Activated CD4-positive, alpha-beta T cell treated with anti-CD3 and anti-CD28 coated beads, Interleukin-2, amount 50 U/mL, for 1 hour (primary cell): ENCODE measurements around the gene NFIC.
"Not testable (repeated sequence)": the region's sequence is repeated elsewhere in the genome, so short reads cannot be mapped to it uniquely, and the experiment has no call there.

ENCODE experiments used
- DNase-seq: peaks from one replicate; pipeline ENCODE4 v3.0.0-alpha.2; 2020

The NFIC gene

DNA sequence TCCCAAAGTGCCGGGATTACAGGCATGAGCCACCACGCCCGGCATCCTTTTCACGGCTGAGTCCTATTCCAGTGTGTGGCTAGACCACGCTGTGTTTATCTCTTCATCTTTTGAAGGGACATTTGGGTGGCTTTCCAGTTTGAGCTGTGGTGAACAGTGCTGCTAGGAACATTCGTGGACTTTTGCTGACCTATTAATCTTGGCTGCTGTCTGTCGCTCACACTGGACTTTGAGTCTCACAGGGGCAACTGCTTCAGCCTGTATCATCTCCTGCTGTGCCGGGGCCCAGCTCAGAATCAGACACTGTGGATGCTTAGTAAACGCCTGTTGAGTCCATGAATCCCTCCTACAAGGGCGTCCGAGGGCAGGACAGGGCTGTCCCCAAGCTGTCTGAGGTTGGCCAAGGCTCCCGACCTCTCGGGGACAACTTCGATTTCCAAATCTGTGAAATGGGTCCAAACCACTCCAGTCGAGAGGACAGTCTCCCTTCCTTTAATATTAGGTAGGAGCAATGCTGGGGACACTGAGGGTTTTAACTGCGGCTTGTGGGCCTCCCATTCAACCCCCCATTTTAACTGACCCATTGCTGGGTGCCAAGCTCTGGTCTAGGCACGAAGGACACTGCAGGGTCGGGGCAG, 65.5 kb downstream of the NFIC start:
- DNase-seq: no peak

DNA sequence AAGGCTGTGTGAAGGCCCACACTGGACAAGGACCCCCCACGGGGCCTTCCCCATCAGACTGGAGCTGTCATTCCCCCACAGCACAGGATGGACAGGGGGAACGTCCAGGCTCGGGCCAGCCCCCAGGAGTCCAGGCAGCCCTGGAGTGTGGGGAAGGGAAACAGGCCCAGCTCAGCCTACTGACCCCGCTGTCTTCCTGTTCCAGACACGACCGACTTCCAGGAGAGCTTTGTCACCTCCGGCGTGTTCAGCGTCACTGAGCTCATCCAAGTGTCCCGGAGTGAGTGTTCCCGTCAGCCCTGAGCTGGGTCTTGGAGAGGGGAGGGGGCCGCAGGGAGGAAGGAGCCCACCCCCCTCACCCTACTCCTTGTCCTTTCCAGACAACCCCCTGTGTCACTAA, 66.9 kb downstream of the NFIC start:
- no peak for DNase-seq

DNA sequence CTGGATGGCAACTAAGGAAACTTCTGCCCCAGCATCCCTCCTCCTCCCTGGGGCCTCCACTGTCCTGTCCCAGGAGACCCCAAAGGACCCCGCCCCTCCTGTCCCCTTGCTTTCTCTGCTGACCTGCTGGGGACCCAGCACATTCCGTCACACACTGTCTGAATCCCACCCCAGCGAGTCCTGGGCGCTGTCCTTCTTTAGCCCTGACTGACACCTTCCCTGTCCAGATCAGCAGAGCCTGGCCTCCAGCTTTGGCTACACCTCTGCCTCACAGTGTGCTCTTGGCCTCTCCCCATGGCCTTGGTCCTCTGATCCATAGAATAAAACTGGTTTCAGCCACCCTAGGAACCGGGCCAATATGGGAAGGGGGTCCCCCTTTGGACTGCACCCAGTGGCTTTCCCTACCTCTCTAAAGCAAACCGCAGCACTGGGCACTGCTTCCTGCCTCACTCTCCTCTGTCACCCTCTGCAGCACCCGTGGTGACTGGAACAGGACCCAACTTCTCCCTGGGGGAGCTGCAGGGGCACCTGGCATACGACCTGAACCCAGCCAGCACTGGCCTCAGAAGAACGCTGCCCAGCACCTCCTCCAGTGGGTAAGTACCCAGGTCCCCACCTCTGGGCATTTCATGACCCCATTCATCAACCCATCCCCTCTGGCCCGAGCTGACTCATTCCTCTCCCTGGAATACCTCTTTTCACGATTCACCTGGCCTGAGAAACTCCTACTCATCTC, 67.6 kb downstream of the NFIC start:
- no peak for DNase-seq

DNA sequence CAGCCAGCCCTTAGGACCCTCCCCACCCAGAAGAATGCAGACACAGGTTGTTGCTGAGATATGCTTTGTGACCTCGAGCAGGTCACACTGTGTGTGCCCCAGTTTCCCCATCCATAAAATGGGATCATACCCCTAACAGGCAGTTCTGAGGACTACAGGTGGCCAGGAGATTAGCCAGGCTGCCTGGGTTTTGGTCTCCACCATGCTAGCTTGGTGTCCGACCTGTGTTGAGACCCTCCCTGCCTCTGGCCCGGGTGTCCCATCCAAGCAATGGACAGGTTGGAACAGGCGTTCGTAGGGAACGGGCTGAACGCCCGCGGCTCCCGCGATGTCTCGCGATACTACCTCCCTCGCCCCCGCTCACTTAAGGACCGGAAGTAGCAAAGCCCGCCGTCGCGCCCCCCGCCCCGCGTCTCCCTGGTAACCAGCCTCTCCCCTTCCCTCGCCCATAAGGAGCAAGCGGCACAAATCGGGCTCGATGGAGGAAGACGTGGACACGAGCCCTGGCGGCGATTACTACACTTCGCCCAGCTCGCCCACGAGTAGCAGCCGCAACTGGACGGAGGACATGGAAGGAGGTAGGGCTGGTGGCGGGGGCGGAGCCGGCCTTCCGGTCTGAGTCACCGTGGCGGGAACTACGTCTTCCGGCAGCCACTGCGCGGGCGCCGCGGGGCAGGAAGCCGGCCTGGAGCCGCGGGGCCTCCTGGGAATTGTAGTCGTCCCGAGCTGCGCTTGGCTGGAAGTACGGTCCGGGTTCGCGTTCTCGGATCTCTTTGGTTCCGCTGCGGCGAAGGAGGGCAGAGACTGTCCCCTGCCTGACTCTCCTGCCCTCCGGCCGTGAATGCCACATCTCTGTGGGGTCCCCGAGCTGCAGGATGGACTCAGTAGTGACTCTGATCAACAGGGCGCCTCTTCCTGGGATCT, 68.5 kb downstream of the NFIC start:
- DNase-seq: peak; percentile 95

DNA sequence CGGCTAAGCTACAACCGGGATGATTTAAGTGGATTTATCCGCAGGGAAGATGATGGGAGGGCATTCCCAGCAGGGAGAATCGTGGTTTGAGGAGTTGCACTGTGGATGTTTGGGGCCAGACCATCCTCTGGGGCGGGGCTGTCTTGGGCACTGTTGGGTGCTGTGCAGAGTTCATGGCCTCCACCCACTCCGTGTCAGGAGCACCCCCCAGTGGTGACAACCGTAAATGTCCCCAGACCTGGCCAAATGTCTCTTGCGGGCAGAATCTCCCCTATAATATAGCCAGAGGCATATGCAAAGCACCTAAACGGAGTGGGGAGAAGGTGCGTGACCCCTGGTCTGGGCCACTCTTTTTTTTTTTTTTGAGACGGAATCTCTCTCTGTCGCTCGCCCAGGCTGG, 73.7 kb downstream of the NFIC start:
- DNase-seq: peak; percentile 58

DNA sequence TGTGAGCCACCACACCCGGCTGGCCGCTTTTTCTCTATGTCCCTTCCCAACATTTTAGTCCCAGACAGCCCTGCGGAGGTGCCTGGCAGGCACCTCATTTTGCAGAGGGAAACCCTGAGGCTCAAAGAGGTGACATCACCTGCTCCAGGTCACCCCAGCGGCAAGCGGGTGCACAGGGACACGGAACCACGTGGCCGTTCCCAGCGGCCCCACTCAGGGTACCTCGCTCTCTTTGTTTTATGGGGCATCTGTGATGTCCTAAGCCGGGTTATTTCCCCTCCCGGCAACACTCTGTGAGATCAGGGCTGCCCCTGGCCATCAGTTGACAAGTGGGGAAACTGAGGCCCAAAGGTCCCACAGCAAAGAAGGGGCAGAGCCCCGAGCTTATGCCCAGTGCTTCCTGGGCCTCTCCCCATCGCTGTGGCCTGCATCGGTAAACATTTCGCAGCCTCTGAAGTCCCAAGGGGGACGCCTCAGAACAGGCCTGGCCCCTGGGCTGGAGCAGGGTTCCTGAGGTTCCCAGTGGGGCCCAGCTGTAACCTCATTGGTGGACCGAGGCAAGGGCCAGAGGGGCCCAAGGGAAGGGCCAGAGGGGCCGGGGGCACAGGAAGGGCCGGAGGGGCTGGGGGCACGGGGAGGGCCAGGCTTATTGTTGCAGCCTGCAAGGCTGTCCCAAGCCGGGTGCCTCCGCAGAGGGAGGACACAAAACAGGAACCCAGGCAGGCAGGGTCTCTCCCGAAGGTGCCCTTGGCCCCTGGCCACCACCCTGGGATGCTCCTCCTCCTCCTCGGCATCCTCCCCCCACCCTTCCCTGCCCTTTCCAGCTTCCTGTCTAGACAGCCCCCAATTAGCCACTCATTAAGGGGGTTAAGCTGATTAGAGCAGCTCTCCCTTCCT, 75.0 kb downstream of the NFIC start:
- no peak for DNase-seq

DNA sequence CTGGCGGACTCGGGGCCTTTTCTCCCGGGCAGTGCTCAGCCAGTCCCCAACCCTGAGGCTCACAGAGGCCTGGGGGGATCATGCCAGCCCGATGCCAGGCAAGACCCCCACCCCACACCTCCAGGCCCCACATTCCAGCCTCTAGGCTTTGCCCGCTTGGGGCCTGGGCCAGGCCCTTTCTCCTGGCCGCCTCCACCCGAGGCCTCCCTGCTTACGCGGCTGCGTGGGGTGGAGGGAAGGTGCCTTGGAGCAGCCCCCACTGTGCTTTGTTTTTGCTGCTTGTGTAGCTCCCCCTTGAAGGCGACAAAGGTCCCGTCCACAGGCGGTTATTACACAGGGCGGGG, 75.6 kb downstream of the NFIC start:
- DNase-seq: no peak

DNA sequence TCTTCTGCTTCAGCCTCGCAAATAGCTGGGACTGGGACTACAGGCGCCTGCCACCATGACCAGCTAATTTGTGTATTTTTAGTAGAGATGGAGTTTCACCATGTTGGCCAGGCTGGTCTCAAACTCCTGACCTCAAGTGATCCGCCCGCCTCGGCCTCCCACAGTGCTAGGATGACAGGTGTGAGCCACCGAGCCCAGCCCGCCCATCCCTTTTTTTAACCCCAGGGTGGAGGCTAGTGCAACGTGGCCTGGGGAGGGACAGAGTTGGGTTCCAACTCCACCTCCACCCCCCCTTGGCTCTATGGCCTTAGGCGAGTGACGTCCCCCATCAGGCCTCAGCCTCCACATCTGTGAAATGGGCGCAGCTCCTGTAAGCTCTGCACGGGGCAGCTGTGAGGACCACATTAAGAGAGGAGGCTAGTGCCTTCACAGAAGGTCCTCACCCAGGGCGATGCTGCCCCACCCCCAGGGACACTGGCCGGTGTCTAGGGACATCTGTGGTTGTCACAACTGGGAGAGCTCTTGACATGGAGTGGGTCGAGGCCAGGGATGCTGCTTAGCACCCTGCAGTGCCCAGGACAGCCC, 76.2 kb downstream of the NFIC start:
- no peak for DNase-seq

DNA sequence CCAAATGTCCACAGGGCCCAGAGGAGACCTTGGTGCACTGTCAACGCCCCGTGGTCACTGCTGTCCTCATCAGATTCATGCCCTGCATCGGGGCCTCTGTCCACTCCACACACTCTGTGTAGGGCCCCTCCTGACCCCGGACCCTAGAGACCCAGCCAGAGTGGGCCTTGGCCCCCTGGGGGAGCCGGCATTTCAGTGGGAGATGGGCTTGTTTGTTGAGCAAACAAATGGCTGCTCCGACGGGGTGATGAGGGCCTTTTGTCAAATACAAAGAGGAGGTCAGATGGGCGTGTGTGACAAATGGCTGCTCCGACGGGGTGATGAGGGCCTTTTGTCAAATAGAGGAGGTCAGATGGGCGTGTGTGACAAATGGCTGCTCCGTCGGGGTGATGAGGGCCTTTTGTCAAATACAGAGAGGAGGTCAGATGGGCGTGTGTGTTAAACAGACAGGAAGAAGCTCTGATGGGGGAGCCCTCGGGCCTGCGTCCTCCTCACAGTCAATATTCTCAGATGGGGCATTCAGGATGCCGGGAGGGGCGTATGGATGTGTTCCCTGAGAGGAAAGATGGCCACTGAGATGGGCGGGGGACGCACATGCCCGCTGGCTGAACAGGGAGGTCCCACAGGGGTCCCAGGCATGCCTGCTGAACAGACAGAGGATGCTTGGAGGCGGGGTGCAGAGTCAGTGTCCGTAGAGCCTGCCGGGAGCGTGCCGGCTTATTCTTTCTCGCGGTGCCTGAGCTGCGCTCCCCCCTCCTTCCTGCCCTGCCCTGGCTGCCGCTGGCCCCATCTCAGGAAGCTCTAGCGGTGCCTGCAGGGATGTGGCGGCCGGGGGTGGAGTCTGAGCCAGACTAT, 77.7 kb downstream of the NFIC start:
- no peak for DNase-seq

DNA sequence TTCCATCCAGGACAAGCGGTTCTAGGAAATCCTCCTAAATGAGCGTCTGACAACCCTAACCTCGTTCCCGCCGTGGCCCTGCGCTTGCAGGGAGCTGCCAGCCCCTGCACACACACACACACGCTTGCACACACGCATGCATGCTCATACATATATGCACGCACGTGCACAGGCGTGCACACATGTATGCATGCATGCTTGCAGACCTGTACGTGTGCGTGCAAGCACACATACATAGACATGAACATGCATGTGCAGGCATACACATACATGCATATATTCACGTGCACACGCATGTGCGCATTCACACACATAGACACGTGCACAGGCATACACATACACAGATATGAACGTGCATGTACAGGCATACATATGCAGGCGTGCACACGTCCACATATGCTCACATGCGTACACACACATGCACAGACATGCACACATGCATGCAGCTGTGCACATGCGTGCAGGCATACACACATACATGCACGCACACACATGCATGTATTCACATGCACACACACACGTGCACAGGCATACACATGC, 78.4 kb downstream of the NFIC start:
- DNase-seq: no peak

DNA sequence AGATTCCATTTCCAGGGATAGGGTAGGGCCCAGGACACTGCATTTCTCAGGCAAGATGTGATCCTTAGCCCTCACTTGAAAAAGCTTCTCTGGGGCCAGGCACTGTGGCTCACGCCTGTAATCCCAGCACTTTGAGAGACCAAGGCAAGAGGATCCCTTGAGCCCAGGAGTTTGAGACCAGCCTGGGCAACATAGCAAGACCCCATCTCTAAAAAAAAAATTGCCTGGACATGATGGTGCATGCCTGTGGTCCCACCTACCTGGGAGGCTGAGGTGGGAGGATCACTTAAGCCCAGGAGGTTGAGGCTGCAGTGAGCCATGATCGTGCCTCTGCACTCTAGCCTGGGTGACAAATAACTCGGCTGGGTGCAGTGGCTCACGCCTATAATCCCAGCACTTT, 80.3 kb downstream of the NFIC start:
- not testable (repeated sequence) for DNase-seq

DNA sequence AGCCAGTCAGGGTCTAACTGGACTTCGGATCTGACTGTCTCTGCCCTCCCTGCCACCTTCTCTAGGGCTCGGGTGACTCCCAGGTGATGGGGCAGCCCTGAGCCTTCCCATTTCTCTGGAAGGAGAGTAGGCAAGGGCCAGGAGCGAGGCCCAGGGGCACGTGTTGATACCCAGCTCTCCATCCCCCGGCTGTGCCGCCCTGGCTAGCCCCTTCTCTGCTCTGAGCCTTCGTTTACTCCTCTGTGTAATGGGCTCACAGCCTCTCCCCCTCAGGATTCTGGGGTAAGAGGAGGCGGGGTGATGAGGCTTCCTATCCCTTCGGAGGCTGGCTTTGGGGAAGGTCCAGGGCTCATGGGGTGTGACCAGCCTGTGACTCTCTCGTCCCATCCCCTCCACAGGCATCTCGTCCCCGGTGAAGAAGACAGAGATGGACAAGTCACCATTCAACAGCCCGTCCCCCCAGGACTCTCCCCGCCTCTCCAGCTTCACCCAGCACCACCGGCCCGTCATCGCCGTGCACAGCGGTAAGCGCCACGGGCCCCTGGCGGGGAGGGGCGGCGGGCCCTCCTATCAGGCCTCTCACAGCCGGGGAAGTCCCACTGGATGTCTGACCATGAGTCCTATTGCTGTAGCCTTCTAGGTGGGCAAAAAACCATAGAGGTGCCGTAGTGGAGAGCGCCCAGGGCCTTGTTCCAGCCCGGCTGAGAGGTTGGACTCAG, 82.4 kb downstream of the NFIC start:
- DNase-seq: no peak

DNA sequence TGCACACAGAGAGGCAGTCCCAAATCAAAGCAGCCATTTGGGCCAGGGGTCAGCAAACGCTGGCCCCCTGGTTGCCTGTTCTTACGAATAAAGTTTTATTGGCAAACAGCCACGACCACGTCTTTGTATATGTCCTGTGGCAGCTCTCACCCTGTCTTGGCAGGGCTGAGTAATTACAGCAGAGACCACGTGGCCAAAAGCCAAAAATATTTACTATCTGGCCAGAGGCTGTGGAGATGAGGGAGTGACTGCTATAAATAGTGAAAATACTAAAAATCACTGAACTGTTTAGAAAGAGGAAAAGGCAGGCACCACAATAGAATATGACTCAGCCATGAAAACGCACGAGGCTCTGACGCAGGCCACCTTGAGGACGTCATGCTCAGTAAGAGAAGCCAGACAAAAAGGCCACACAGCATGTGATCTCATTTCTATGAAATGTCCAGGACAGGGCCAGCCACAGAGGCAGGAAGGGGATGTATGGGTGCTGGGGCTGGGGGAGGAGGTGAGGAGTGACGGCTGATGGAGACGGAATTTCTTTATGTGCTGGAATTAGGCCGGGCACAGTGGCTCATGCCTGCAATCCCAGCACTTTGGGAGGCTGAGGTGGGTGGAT, 84.5 kb downstream of the NFIC start:
- DNase-seq: no peak

DNA sequence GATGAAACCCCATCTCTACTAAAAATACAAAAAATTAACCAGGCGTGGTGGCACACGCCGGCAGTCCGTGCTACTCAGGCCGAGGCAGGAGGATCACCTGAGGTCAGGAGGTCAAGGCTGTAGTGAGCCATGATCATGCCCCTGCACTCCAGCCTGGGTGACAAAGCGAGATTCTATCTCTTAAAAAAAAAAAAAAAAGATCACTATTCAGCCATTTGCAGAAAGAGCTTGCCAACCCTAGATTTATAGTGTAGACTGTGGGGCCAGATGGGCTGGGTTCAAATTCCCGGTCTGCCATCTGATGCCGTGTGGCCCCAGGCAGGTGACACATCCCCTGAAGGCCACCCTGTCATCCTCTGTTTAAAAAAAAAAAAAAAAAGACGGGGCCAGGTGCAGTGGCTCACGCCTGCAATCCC, 85.1 kb downstream of the NFIC start:
- no peak for DNase-seq

DNA sequence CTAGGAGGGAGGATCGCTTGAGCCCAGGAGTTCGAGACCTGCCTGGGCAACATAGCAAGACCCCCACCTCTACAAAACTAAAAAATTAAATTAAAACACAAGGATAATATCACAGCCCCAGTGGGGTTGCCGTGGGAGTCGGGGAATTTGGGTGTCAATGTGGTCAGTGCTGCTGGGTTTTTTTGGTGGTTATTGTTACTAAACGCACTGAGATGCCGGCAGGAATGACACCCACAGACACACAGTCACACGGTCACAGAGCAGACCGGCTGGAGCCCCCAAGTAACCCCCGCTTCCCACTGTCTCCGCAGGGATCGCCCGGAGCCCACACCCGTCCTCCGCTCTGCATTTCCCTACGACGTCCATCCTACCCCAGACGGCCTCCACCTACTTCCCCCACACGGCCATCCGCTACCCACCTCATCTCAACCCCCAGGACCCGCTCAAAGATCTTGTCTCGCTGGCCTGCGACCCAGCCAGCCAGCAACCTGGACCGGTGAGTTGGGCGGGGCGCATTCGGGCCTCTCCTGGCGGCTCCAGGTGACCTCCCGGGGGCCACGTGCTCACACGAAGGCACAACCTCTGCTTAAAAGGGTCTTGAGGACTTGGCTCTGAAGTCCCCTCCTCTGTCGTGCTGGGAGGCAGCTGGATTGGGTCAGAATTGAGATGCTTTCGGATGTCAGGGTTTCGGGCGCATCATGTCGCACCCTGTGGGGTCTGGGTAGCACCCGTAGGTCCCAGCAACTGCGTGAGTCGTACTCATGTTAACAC, 86.0 kb downstream of the NFIC start:
- DNase-seq: no peak

DNA sequence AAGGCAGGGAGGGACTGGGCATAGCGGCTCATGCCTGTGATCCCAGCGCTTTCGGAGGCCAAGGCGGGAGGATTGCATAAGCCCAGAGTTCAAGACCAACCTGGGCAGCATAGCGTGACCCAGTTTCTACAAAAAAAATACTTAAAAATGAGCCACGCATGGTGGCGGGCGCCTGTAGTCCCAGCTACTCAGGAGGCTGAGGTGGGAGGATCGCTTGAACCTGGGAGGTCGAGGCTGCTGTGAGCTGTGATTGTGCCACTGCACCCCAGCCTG, 86.5 kb downstream of the NFIC start:
- not testable (repeated sequence) for DNase-seq

DNA sequence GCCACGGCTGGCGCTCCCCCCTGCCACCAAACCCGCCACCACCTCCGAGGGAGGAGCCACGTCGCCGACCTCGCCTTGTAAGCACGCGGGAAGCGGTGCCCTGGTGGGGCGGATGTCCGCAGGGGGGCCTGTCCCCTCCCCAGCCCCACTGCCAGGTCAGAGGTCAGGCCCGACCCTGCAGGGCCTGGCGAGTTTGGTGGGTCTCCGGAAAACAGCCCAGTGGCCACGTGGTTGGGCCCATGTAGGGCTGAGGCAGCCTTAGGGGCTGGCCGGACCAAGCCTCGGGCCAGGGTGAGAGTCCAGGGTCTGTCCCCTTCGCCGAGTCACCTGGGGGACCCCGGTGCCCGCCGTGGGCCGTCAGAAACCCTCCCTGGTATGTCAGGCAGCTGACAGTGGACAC, 87.5 kb downstream of the NFIC start:
- no peak for DNase-seq

DNA sequence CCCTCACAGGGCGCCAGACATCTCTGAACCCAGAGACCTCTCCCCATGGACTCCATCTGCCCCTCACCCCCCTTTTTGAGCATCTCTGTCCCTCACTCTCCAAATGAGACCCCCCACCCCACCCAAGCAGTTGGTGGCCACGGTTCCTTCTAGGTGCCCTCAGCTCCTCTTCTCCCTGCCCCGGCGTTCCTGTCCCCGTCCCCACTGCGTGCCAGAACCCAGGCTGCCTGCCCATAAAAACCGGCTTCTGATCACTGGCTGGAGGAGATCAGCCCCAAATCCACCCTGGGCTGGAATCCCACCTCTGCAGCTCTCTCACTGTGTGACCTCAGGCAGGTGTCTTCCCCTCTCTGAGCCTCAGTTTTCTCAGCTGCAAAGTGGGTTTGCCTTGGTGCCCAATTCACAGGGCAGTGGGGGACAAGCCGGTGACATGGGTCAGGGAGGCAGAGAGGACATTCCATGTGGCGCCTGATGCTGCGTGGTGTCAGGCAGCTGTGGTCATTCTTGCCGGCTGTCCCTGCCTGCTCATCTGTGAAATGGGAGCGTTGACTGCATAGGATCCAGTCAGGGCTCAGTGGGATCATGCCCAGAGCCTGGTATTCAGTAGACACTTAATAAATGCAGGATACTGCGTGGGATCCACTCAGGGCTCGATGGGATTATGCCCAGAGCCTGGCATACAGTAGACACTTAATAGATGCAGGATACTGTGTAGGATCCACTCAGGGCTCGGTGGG, 88.4 kb downstream of the NFIC start:
- no peak for DNase-seq
